C4-2B (cell line): ENCODE data around the gene GPR61.

ENCODE experiments used
- H3K27ac ChIP-seq: fragments of 450-650 bp; 2 replicates; pipeline ENCODE4 v1.5.1; 2017
- CTCF ChIP-seq: fragments of 450-650 bp; conservative IDR thresholded peaks from 2 replicates; pipeline ENCODE4 v1.5.1; 2017; ENCODE audit warnings: mild to moderate bottlenecking
- ZFX ChIP-seq: fragments of 450-650 bp; IDR thresholded peaks from 2 replicates; pipeline ENCODE4 v1.6.1; 2017

Gene GPR61

GRCh38 chr1:109567877-109568672 is 28.4 kb downstream of the GPR61 start:
- no peak overlapping the region for H3K27ac ChIP-seq

GRCh38 chr1:109569323-109569722 is 29.7 kb downstream of the GPR61 start:
- no peak overlapping the region for H3K27ac ChIP-seq
- TF ChIP-seq ZFX: no peak
- no peak for TF ChIP-seq CTCF

More at GRCh38 chr1:109567877-109568672, 28.4 kb downstream of the GPR61 start:
- TF ChIP-seq CTCF (peak; percentile 25), ZFX (no peak)

- H3K27ac ChIP-seq: no peak overlapping the region; the same call in 1 of the 2 replicates
- no peak for TF ChIP-seq ZFX
- TF ChIP-seq CTCF: no peak
Measured at GRCh38 chr1:109570414-109570813, 30.7 kb downstream of the GPR61 start.

GRCh38 chr1:109573785-109574184 is 34.1 kb downstream of the GPR61 start:
- TF ChIP-seq CTCF (no peak), ZFX (no peak)
- no peak overlapping the region for H3K27ac ChIP-seq

- no peak overlapping the region for H3K27ac ChIP-seq
- TF ChIP-seq CTCF (no peak), ZFX (no peak)
Measured at GRCh38 chr1:109578947-109579443, 39.3 kb downstream of the GPR61 start.

- no peak overlapping the region for H3K27ac ChIP-seq
- TF ChIP-seq CTCF: no peak
- no peak for TF ChIP-seq ZFX
Measured at GRCh38 chr1:109579491-109579890, 39.8 kb downstream of the GPR61 start.

GRCh38 chr1:109582021-109582420 is 42.3 kb downstream of the GPR61 start:
- TF ChIP-seq ZFX (no peak), CTCF (no peak)
- no peak overlapping the region for H3K27ac ChIP-seq
